A549 (cell line): ENCODE results near the gene NR3C2.

Experiments used
- CHD4 ChIP-seq: fragments of 200-600 bp; sonication (generic); IDR thresholded peaks from 2 replicates; pipeline ENCODE4 v1.6.1; 2016; ENCODE audit warnings: antibody characterized with exemption, mild to moderate bottlenecking, borderline replicate concordance
- FOXS1 ChIP-seq: fragments of 250-450 bp; sonication (Bioruptor Pico); IDR thresholded peaks from 2 replicates; pipeline ENCODE4 v1.5.0; 2020; ENCODE audit warnings: mild to moderate bottlenecking, moderate library complexity
- HDAC2 ChIP-seq: fragments of 200-600 bp; sonication (generic); IDR thresholded peaks from 2 replicates; pipeline ENCODE4 v1.6.1; 2016
- JUN ChIP-seq, 2 experiments: fragments of >200 bp; sonication (Bioruptor Twin); formaldehyde crosslinking; IDR thresholded peaks; 2 replicates in 1 of 2; 3 replicates in 1 of 2; pipeline ENCODE4 v1.6.1; 2016 to 2017
- KDM1A ChIP-seq: fragments of 200-600 bp; sonication (generic); IDR thresholded peaks from 2 replicates; pipeline ENCODE4 v1.6.1; 2016; ENCODE audit warnings: low read depth, mild to moderate bottlenecking
- POLR2A ChIP-seq: IDR thresholded peaks from 2 replicates; pipeline ENCODE4 v1.6.1; 2012; ENCODE audit warnings: mild to moderate bottlenecking, low read length
- RARB ChIP-seq: fragments of 250-450 bp; sonication (Bioruptor Pico); IDR thresholded peaks from 2 replicates; pipeline ENCODE4 v1.8.0; 2021; ENCODE audit warnings: mild to moderate bottlenecking, moderate library complexity
- RFX5 ChIP-seq: fragments of 450-650 bp; IDR thresholded peaks from 2 replicates; pipeline ENCODE4 v1.7.1; 2014; ENCODE audit warnings: antibody characterized with exemption, mild to moderate bottlenecking, moderate library complexity
- SMC3 ChIP-seq: fragments of >200 bp; sonication (Bioruptor Twin); formaldehyde crosslinking; IDR thresholded peaks from 3 replicates; pipeline ENCODE4 v1.6.1; 2018; ENCODE audit warnings: inconsistent platforms
- TF ChIP-seq, protein P1 (sequence below): fragments of >200 bp; sonication (Bioruptor Twin); formaldehyde crosslinking; IDR thresholded peaks from 3 replicates; pipeline ENCODE4 v1.5.1; 2016
- TF ChIP-seq, protein P2 (sequence below): fragments of >200 bp; sonication (Bioruptor Twin); formaldehyde crosslinking; IDR thresholded peaks from 3 replicates; pipeline ENCODE4 v1.6.1; 2016
- TF ChIP-seq, protein P3 (sequence below): IDR thresholded peaks from 2 replicates; pipeline ENCODE4 v1.6.1; 2012
- TF ChIP-seq, protein P4 (sequence below): fragments of 150-350 bp; IDR thresholded peaks from 2 replicates; pipeline ENCODE4 v1.6.1; 2014; ENCODE audit warnings: low read depth, mild to moderate bottlenecking, low read length
- TF ChIP-seq, protein P5 (sequence below): fragments of 200-600 bp; sonication (generic); IDR thresholded peaks from 2 replicates; pipeline ENCODE4 v1.6.1; 2016; ENCODE audit warnings: antibody characterized with exemption, mild to moderate bottlenecking, moderate library complexity

DNA sequence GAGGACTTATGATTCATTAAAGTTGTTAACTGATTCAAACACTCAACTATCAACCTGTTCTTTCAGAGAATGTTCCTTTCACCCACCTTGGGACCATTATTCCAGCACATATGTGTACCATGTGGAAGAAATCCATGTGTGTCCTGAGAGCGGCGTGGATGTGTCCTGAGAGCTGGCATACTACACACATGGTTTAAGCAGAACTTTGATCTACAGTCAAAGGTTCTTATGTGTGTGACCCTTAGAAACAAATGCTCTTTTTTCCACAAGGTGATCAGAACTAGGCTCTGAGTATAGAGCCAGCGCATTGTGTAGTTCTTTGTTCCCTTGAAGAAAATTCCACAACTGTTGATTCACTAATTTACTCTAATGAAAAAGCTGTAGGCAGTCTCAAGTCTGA, 332.0 kb downstream of the NR3C2 start:
- TF ChIP-seq, protein P1, sequence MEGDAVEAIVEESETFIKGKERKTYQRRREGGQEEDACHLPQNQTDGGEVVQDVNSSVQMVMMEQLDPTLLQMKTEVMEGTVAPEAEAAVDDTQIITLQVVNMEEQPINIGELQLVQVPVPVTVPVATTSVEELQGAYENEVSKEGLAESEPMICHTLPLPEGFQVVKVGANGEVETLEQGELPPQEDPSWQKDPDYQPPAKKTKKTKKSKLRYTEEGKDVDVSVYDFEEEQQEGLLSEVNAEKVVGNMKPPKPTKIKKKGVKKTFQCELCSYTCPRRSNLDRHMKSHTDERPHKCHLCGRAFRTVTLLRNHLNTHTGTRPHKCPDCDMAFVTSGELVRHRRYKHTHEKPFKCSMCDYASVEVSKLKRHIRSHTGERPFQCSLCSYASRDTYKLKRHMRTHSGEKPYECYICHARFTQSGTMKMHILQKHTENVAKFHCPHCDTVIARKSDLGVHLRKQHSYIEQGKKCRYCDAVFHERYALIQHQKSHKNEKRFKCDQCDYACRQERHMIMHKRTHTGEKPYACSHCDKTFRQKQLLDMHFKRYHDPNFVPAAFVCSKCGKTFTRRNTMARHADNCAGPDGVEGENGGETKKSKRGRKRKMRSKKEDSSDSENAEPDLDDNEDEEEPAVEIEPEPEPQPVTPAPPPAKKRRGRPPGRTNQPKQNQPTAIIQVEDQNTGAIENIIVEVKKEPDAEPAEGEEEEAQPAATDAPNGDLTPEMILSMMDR = no peak
- TF ChIP-seq KDM1A (no peak), POLR2A (no peak), CHD4 (no peak), RFX5 (no peak), RARB (no peak), HDAC2 (no peak), SMC3 (no peak), JUN (IDR thresholded peaks at IDR 0.05) (no peak), FOXS1 (CRISPR knock-in tag) (no peak)
- TF ChIP-seq, protein P2, sequence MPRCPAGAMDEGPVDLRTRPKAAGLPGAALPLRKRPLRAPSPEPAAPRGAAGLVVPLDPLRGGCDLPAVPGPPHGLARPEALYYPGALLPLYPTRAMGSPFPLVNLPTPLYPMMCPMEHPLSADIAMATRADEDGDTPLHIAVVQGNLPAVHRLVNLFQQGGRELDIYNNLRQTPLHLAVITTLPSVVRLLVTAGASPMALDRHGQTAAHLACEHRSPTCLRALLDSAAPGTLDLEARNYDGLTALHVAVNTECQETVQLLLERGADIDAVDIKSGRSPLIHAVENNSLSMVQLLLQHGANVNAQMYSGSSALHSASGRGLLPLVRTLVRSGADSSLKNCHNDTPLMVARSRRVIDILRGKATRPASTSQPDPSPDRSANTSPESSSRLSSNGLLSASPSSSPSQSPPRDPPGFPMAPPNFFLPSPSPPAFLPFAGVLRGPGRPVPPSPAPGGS = no peak
- TF ChIP-seq, protein P3, sequence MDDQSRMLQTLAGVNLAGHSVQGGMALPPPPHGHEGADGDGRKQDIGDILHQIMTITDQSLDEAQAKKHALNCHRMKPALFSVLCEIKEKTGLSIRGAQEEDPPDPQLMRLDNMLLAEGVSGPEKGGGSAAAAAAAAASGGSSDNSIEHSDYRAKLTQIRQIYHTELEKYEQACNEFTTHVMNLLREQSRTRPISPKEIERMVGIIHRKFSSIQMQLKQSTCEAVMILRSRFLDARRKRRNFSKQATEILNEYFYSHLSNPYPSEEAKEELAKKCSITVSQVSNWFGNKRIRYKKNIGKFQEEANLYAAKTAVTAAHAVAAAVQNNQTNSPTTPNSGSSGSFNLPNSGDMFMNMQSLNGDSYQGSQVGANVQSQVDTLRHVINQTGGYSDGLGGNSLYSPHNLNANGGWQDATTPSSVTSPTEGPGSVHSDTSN = no peak
- TF ChIP-seq, protein P4, sequence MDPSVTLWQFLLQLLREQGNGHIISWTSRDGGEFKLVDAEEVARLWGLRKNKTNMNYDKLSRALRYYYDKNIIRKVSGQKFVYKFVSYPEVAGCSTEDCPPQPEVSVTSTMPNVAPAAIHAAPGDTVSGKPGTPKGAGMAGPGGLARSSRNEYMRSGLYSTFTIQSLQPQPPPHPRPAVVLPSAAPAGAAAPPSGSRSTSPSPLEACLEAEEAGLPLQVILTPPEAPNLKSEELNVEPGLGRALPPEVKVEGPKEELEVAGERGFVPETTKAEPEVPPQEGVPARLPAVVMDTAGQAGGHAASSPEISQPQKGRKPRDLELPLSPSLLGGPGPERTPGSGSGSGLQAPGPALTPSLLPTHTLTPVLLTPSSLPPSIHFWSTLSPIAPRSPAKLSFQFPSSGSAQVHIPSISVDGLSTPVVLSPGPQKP = no peak
- TF ChIP-seq, protein P5, sequence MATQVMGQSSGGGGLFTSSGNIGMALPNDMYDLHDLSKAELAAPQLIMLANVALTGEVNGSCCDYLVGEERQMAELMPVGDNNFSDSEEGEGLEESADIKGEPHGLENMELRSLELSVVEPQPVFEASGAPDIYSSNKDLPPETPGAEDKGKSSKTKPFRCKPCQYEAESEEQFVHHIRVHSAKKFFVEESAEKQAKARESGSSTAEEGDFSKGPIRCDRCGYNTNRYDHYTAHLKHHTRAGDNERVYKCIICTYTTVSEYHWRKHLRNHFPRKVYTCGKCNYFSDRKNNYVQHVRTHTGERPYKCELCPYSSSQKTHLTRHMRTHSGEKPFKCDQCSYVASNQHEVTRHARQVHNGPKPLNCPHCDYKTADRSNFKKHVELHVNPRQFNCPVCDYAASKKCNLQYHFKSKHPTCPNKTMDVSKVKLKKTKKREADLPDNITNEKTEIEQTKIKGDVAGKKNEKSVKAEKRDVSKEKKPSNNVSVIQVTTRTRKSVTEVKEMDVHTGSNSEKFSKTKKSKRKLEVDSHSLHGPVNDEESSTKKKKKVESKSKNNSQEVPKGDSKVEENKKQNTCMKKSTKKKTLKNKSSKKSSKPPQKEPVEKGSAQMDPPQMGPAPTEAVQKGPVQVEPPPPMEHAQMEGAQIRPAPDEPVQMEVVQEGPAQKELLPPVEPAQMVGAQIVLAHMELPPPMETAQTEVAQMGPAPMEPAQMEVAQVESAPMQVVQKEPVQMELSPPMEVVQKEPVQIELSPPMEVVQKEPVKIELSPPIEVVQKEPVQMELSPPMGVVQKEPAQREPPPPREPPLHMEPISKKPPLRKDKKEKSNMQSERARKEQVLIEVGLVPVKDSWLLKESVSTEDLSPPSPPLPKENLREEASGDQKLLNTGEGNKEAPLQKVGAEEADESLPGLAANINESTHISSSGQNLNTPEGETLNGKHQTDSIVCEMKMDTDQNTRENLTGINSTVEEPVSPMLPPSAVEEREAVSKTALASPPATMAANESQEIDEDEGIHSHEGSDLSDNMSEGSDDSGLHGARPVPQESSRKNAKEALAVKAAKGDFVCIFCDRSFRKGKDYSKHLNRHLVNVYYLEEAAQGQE = no peak
